Smooth muscle cell (in vitro differentiated cells): ENCODE measurements around the gene PPP3CA. TPM values are rescaled to one million over a fixed set of nuclear protein-coding genes. Genes with fewer than 3 reads are reported as not detected.

Experiments used
- DNase-seq: peaks from one replicate; lab custom pipeline; 2025; ENCODE audit not compliant: unreplicated experiment; lab: John Stamatoyannopoulos, UW
- H2AFZ ChIP-seq: fragments of 200-600 bp; sonication (generic); 2 replicates; pipeline ENCODE4 v1.6.0; 2016; ENCODE audit warnings: antibody characterized with exemption, low read depth, mild to moderate bottlenecking
- H3F3A ChIP-seq: fragments of 200-600 bp; sonication (generic); 2 replicates; pipeline ENCODE4 v1.6.0; 2017; ENCODE audit warnings: antibody characterized with exemption, low read depth
- H3K27ac ChIP-seq: fragments of 200-600 bp; sonication (generic); 2 replicates; pipeline ENCODE4 v1.5.1; 2016; ENCODE audit warnings: low read depth, mild to moderate bottlenecking
- H3K27me3 ChIP-seq: fragments of 200-600 bp; sonication (generic); 2 replicates; pipeline ENCODE4 v1.6.1; 2016; ENCODE audit warnings: low read depth, mild to moderate bottlenecking
- H3K36me3 ChIP-seq: fragments of 200-600 bp; sonication (generic); 2 replicates; pipeline ENCODE4 v1.5.1; 2016; ENCODE audit warnings: low read depth
- H3K4me1 ChIP-seq: fragments of 200-600 bp; sonication (generic); 2 replicates; pipeline ENCODE4 v1.5.1; 2016; ENCODE audit warnings: low read depth
- H3K4me2 ChIP-seq: fragments of 200-600 bp; sonication (generic); 2 replicates; pipeline ENCODE4 v1.6.0; 2016; ENCODE audit warnings: mild to moderate bottlenecking
- H3K4me3 ChIP-seq: fragments of 200-600 bp; sonication (generic); 2 replicates; pipeline ENCODE4 v1.5.1; 2016; ENCODE audit warnings: mild to moderate bottlenecking
- H3K79me2 ChIP-seq: fragments of 200-600 bp; sonication (generic); 2 replicates; pipeline ENCODE4 v1.6.0; 2016; ENCODE audit warnings: low read depth, mild to moderate bottlenecking
- H3K9ac ChIP-seq: fragments of 200-600 bp; sonication (generic); 2 replicates; pipeline ENCODE4 v1.6.0; 2016; ENCODE audit warnings: low read depth
- H3K9me3 ChIP-seq: fragments of 200-600 bp; sonication (generic); replicated peaks from 2 replicates; pipeline ENCODE4 v1.5.1; 2016; ENCODE audit warnings: low read depth
- H4K20me1 ChIP-seq: fragments of 200-600 bp; sonication (generic); 2 replicates; pipeline ENCODE4 v1.6.0; 2016; ENCODE audit warnings: low read depth
- CTCF ChIP-seq: fragments of 200-600 bp; sonication (generic); IDR thresholded peaks from 2 replicates; pipeline ENCODE4 v1.5.1; 2017; ENCODE audit warnings: borderline replicate concordance, mild to moderate bottlenecking, antibody characterized with exemption; ENCODE audit not compliant: insufficient read depth, poor library complexity, severe bottlenecking
- WGBS: methylation state at CpG from one replicate; pipeline ENCODE4 v1.1.7; 2016; ENCODE audit warnings: low lambda C conversion rate; 5-methylcytosine and 5-hydroxymethylcytosine counted together
- polyA plus RNA-seq: library from polyadenylated mRNA; unstranded; fragments of >200 nt; fragmentation: Nextera tagmentation; extraction: Ambion mirVana; gene quantifications from 2 replicates; pipeline ENCODE4 v1.2.1, GENCODE V29; 2016
- total RNA-seq: library from RNA; depleted of rRNA; stranded (reverse); fragments of >200 nt; gene quantifications from 2 replicates; pipeline ENCODE4 v1.2.3, GENCODE V29; 2014

The PPP3CA gene
- total and polyA plus RNA-seq, 2 experiments from 2014 or later = 16.2 to 96.1 TPM

- H3K27me3 ChIP-seq = no peaks in the 10 kb centered on the region
- no peak for DNase-seq
- H3K9ac ChIP-seq = no peak overlapping the region
- H3K4me1 ChIP-seq = peaks cover 9% of the 10 kb centered on the region
- H3K9me3 ChIP-seq = no peaks in the 10 kb centered on the region
- H3K27ac ChIP-seq = peak overlapping the region; percentile 40
- H3K79me2 ChIP-seq = peaks cover 97% of the 10 kb centered on the region
- H3K4me2 ChIP-seq = no peak overlapping the region
- H3F3A ChIP-seq = no peaks in the 10 kb centered on the region
- H3K36me3 ChIP-seq = no peaks in the 10 kb centered on the region
- 93% methylated on average over 2 of the region's 2 CpGs for WGBS
- TF ChIP-seq CTCF = no peak
- H2AFZ ChIP-seq = no peak overlapping the region
- peaks cover 100% of the 10 kb centered on the region for H4K20me1 ChIP-seq
- no peak overlapping the region for H3K4me3 ChIP-seq
Measured at GRCh38 chr4:101339332-101339731, 8.0 kb downstream of the PPP3CA start.

GRCh38 chr4:101337688-101338087, 9.6 kb downstream of the PPP3CA start:
- H3K9ac ChIP-seq = no peak overlapping the region
- no peaks in the 10 kb centered on the region for H3K36me3 ChIP-seq
- peak overlapping the region; percentile 71 for H3K27ac ChIP-seq
- peaks cover 97% of the 10 kb centered on the region for H3K79me2 ChIP-seq
- peaks cover 100% of the 10 kb centered on the region for H4K20me1 ChIP-seq
- no peak for TF ChIP-seq CTCF
- H3K4me3 ChIP-seq = no peak overlapping the region
- H3K27me3 ChIP-seq = no peaks in the 10 kb centered on the region
- no peaks in the 10 kb centered on the region for H3K4me1 ChIP-seq
- H3F3A ChIP-seq = no peaks in the 10 kb centered on the region
- peak overlapping the region; percentile 53 for H3K4me2 ChIP-seq
- no peak overlapping the region for H2AFZ ChIP-seq
- H3K9me3 ChIP-seq = no peaks in the 10 kb centered on the region
- DNase-seq = no peak
- 58% methylated on average over 4 of the region's 4 CpGs for WGBS

- H3K27ac ChIP-seq = no peak overlapping the region
- 50% methylated on average over 6 of the region's 6 CpGs for WGBS
- H3K27me3 ChIP-seq = no peaks in the 10 kb centered on the region
- H4K20me1 ChIP-seq = peaks cover 100% of the 10 kb centered on the region
- H3K79me2 ChIP-seq = peaks cover 97% of the 10 kb centered on the region
- no peak overlapping the region for H3K4me2 ChIP-seq
- no peak overlapping the region for H3K4me3 ChIP-seq
- H2AFZ ChIP-seq = no peak overlapping the region
- H3F3A ChIP-seq = no peaks in the 10 kb centered on the region
- no peaks in the 10 kb centered on the region for H3K36me3 ChIP-seq
- TF ChIP-seq CTCF = no peak
- H3K4me1 ChIP-seq = peaks cover under 1% of the 10 kb centered on the region
- no peaks in the 10 kb centered on the region for H3K9me3 ChIP-seq
- DNase-seq = no peak
- no peak overlapping the region for H3K9ac ChIP-seq
Measured at GRCh38 chr4:101334963-101335572, 12.3 kb downstream of the PPP3CA start.

- H4K20me1 ChIP-seq = peaks cover 100% of the 10 kb centered on the region
- DNase-seq = no peak
- H3K4me2 ChIP-seq = no peak overlapping the region
- no peak overlapping the region for H3K9ac ChIP-seq
- 90% methylated on average over 4 of the region's 4 CpGs for WGBS
- H3K27ac ChIP-seq = no peak overlapping the region
- H2AFZ ChIP-seq = no peak overlapping the region
- peaks cover 14% of the 10 kb centered on the region for H3K4me1 ChIP-seq
- H3K36me3 ChIP-seq = no peaks in the 10 kb centered on the region
- H3K27me3 ChIP-seq = no peaks in the 10 kb centered on the region
- H3K4me3 ChIP-seq = no peak overlapping the region
- H3K79me2 ChIP-seq = peaks cover 100% of the 10 kb centered on the region
- no peak for TF ChIP-seq CTCF
- no peaks in the 10 kb centered on the region for H3F3A ChIP-seq
- H3K9me3 ChIP-seq = no peaks in the 10 kb centered on the region
Measured at GRCh38 chr4:101332424-101332823, 14.9 kb downstream of the PPP3CA start.
